Stimulated activated CD4-positive, alpha-beta T cell treated with anti-CD3 and anti-CD28 coated beads, Interleukin-12 subunit alpha, Interleukin-12 subunit beta, amount 100 ng/mL, for 24 hours (primary cell): ENCODE measurements around the gene PTPRD.

ENCODE experiments used
- DNase-seq, 2 experiments: peaks; one replicate each; pipeline ENCODE4 v3.0.0-alpha.2; 2020; ENCODE audit warnings: low read depth in 2 of 2

The PTPRD gene

DNA sequence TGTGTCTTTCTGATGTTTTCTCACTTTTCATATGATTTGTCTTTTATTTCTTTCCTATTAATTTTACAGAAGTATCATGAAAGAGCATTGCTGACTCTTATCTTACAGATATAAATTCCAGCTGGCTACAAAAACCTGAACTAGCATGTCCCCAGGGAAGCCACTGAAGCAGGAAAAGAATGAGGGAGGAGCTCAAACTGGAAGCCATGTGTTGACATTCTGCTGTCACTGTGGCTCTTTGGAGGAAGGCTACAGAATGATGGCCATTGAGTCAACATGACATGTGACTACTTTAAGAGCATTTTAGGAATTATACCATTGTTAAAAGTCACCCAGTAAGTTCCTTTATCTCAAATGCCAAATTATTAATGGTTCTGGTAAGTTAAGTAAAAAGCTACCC, 2174.9 kb downstream of the PTPRD start:
- no peak for DNase-seq

DNA sequence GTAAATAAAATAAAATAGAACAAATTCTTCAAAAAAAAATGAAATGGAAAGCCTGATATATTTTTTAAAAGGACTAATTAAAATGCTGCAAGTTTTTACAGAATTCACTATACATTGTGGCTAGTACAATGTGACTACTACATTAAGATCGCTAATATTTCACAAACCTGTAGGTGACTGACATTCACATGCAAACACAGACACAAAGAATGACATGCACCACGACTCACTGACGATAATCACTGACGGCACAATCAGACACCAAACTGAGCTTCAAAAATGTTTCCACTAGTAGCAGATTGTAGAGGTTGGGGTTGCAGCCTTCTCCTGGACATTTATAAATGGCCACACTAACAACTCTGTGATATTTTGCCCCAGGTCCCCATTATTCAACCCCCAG, 2175.5 kb downstream of the PTPRD start:
- DNase-seq, result no peak

GRCh38 chr9:8436786-8437185, 2176.0 kb downstream of the PTPRD start:
- DNase-seq, result no peak

- DNase-seq, result no peak
Measured at GRCh38 chr9:8434621-8435020, 2178.2 kb downstream of the PTPRD start.

GRCh38 chr9:8432224-8432623, 2180.6 kb downstream of the PTPRD start:
- DNase-seq, result no peak

DNA sequence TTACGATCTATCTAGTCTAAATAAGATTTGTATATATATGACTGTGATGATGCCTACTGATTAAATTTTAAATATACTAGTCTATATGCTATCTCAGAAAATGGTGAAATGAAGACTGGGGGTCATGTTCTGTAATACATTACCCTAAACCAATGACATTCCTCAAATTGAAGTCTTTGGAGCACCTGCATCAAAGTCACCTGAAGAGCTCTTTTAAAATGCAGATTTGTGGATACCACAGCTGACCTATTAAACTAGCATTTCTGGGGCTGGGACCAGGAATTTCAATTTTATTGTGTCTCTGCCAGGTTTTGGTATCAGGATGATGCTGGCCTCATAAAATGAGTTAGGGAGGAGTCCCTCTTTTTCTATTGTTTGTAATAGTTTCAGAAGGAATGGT, 2181.3 kb downstream of the PTPRD start:
- DNase-seq, result no peak

- no peak for DNase-seq
Measured at GRCh38 chr9:8430945-8431344, 2181.9 kb downstream of the PTPRD start.

DNA sequence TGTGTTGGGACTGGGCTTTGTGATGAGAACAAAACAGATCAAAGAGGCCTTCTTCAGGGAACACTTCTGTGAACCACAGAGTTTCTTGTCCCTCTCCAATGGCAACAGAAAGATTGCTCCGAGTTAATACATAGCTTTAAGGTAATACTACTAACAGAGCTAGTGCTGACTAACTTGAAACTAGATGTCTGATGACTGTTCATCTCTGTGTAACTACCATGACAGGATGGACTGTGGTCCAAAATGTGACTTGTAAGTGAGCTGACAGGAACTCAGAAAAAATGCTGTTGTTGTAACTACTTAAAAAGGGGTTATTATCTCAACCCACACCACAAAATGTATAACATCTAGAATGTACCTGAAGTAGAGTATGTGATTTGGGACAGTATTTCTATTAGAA, 2183.0 kb downstream of the PTPRD start:
- DNase-seq, result no peak

DNA sequence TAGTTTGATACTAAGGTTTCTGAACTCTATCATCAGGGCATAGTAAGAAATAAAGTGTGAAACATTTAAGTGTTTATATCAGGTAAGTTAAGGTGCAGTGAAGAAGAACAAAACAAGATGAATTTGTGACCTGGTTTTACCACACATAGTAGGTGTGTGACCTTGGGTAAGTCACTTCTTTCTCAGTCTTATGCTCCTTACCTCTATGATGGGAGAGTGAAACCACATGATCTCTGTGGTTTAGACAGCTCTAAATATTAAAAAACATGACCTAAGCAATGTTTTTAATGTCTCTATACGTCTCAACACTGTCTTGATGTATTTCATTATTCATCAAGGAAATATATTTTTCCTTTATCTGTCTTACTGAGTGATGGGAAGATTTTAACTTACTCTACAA, 2183.6 kb downstream of the PTPRD start:
- no peak for DNase-seq

- DNase-seq, result no peak
Measured at GRCh38 chr9:8428389-8428788, 2184.4 kb downstream of the PTPRD start.

DNA sequence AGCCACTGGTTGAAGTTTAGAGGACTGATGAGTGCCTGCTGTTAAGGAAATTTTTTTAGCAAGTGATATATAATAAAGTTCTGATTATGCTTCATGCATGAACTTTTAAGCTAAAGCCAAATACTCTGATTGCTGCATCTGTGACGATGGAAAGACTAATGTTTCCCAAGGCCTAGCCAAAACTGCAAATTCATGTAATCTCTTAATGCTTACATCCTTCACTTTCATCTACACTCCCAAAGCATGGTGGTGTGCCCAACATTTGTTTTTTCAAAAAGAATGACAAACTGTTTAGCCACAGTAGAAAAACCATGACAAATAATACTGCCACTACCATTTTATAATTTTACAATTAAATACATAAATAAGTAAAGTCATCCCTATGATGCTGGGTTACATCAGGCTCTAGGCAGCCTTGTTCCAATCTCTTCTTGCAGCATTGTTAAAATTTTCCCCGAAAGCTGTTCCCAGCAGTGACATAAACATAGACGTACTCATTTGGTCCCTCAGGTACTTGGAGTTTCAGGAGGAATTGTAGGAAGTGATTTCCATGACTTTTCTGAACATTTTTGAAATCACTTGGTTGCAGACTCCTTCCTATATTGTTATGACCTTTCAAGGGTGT, 2187.9 kb downstream of the PTPRD start:
- no peak for DNase-seq

- no peak for DNase-seq
Measured at GRCh38 chr9:8420416-8420815, 2192.4 kb downstream of the PTPRD start.

- no peak for DNase-seq
Measured at GRCh38 chr9:8419596-8420275, 2193.1 kb downstream of the PTPRD start.

- DNase-seq, result no peak
Measured at GRCh38 chr9:8417341-8417740, 2195.5 kb downstream of the PTPRD start.

DNA sequence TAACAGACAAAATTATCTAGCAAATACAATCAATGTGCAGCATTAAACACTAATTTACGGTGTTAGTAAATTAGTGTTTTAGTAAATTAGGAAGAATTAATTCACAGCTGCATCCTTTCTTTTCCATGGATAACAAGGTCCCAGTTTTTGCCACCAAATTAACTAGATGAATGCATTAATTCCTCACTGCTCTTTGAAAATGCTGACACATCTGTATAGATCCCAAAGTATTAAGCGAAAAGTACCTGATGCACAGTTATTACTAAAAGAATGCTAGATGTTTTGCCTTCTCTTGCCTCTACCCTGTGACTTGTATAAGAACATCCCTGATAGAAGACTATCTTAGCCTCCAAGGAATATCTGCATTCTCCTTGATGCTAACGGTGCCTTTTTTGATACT, 2200.5 kb downstream of the PTPRD start:
- DNase-seq, result no peak

- no peak for DNase-seq
Measured at GRCh38 chr9:8408575-8409190, 2204.1 kb downstream of the PTPRD start.

DNA sequence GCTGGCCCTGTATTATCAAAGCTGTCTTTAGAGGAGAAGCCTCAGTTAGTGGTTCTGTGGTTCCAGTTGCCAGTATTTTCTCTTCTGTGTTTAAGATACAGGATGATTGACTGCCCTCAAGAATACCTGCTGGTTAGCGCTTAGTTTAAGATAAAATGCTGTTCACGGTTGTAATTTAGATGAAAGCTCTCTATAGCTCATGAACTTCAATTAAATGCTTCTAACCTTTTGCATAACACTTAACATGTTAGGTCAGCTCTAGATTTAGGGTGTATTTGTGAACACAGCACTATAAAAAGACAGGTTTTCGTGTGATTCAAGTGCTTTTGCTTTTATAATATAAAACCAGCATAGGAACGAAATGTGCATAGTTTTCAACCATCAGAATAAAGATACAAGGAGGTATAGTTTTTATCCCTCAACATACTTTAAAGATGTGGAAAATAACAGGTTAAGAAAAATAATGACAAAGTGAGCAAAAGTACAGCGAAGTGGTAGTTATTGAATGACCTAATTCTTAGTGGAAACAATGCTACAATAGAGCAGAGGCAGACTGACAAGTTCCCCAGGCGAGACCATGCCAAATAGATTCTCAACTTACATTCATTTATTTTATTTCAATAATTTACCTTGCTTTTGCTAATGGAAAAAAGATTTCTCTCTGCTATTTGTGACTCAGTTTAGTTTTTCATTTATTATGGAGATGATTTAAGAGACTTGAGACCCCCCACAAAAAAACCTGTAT, 2210.7 kb downstream of the PTPRD start:
- no peak for DNase-seq

DNA sequence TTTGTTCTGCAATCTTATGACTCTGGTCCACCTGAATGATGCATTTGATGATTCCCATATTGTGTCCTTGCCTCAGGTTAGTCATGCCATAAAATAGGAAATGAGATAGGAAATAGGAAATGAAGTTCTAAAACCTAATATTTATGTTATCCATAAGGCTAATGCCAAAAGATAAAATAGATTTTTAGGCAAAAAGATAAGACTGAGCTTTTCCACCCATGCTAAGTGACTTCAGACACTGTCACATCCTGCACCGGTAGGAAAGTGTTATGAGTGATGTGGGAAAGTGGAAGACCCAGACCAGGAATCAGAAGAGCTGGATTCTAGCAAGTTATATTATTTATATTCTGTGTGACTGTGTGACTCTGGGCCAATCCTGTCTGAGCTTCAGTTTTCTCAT, 2212.4 kb downstream of the PTPRD start:
- DNase-seq, result no peak

GRCh38 chr9:8395022-8395421, 2217.8 kb downstream of the PTPRD start:
- DNase-seq, result no peak

DNA sequence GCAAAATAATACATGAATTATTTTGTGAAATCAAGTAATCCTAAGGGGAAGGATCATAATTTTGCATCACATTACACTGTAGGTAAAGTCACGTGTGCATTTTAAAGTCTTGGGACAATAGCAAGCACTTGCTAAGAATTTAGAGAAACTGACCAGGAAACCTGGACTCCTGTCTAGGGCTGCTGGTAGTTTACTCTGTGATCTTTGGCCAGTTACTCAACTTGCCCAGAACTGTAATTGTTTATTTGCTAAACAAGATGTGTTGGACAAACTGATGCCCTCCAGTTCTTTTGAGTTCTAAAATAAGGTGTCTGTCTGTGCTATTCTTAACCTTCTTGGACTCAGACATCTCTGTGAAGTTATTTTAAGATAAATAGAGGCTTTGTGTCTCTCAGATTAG, 2218.5 kb downstream of the PTPRD start:
- DNase-seq, result no peak

DNA sequence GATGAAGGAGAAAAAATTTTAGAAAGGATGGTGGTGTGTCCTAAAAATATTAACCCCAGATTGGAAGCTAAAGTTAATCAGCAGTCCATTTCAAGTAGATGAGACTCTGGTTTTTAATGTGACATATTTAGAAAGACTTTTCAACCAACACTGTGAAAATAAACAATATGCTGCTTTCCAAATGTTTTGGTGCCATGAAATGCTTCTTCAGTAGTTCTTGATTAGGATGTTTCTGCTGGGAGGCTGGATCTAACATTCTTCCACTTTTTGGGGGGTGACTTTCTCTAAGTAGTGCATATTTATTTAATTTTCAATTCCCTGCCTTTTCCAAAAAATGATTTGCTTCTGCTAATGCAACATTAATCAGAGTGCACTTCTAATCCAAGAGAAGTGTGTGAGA, 2219.9 kb downstream of the PTPRD start:
- DNase-seq, result no peak

GRCh38 chr9:8391566-8391965, 2221.2 kb downstream of the PTPRD start:
- no peak for DNase-seq

DNA sequence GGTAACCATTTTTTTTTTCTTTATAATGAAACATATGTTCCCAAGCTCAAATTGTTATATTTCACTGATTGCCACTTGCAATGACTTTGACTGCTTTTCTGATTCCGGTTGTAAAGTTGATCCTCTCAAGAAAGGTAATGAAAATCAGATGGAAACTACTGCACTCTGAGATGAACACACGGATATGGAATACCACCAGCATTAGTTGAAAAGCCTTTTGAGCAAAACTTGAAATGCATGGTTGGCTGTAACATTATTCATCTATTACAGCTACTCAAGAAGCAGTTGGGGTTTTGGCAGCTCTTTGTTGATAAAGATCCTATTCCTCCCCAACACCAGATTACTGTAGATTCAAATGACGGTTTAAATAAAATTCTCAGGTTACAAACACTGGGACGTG, 2221.7 kb downstream of the PTPRD start:
- DNase-seq, result no peak
